ENCODE data around the gene TUBB2A.
"Not testable (repeated sequence)": the region's sequence is repeated elsewhere in the genome, so short reads cannot be mapped to it uniquely, and the experiment has no call there.

Gene TUBB2A

GRCh38 chr6:3178666-3179065 lies 21.3 kb upstream of the TUBB2A start:
- not testable (repeated sequence) for DNase-seq

DNA sequence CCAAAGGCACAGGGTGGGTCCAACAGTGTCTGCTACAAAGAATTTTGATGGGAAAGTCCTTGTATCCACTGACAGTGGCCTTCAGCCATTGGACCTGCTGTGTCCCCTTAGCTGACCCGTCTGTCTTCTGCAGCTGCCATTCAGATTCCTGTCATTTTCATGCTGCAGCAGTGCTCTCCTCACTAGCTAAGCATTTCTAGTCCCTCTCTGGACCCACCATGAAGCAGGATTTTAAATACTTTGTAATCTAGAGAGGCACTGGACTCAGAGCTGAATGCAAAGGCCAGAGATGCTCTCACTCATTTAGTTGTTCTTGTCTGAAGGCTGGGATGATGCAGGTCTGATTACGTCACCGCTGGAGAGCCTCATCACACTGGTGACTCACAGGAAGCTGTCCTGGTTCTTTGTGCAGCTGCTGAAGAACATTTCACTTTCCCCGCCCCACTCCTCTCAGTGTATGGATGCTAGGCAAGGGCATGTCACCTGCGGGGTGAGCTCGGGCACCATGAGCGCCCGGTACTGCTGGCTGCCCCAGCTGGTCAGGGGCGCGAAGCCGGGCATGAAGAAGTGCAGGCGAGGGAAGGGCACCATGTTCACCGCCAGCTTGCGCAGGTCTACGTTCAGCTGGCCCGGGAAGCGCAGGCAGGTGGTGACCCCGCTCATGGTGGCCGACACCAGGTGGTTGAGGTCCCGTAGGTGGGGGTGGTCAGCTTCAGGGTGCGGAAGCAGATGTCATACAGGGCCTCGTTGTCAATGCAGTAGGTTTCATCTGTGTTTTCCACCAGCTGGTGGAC lies 19.4 kb upstream of the TUBB2A start:
- no peak for DNase-seq

DNA sequence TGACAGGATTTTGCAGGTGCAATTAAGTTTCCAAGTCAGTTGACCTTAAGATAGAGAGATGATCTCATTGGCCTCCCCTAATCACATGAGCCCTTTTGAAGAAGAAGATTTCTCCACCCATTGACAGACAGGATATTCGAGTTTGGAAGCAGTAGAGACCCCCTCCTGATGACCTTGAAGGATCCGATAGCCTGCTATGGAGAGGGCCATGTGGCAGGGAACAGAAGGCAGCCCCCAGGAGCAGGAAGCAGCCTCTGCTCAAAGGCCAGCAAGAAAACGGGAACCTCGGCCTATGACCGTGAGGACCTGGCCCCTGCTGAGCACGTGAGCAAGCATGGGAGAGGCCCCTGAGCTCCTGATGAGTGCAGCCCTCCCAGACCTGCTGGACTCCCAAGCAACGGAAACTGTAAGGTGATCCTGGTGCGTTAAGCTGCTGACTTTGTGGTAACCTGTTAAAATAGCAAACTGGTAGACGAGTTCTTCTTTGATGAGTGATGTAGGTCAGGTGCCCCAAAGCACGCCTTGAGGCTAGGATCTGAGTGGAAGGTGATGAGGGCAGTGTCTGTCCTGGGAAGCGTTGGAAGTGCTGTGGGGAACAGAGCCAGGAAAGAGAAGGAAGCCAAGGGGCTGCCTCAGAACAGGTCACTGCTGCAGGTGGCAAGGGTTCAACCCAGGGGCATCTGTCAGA lies 18.5 kb upstream of the TUBB2A start:
- DNase-seq: no peak

DNA sequence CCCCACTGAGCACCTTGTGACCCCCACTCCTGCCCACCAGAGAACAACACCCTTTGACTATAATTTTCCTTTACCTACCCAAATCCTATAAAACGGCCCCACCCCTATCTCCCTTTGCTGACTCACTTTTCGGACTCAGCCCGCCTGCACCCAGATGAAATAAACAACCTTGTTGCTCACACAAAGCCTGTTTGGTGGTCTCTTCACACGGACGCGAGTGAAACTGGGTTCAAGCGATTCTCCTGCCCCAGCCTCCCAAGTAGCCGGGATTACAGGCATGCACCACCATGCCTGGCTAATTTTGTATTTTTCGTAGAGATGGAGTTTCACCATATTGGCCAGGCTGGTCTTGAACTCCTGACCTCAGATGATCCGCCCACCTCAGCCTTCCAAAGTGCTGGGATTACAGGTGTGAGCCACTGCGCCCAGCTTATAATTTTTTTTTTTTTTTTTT lies 16.3 kb upstream of the TUBB2A start:
- not testable (repeated sequence) for DNase-seq

DNA sequence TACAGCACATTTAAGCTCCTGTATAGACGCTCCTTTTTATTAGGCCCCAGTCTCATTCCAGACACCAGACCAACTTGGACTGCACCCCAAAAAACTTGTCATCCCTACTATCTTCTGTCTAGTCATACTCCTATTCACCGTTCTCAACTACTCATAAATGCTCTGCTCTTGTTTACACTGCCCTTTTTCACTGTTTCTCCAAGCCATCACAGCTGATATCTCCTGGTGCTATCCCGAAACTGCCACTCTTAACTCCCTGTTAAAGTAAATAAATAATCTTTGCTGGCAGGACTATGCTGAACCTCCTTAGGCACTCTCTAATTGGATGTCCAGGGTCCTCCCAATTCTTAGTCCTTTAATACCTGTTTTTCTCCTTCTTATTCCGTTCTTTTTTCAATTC lies 15.4 kb upstream of the TUBB2A start:
- not testable (repeated sequence) for DNase-seq

GRCh38 chr6:3171313-3172175 lies 14.2 kb upstream of the TUBB2A start:
- DNase-seq: not testable (repeated sequence)

GRCh38 chr6:3170676-3171075 lies 13.3 kb upstream of the TUBB2A start:
- not testable (repeated sequence) for DNase-seq

- not testable (repeated sequence) for DNase-seq
These were observed 10.7 kb upstream of the TUBB2A start for GRCh38 chr6:3168046-3168445.

- not testable (repeated sequence) for DNase-seq
These were observed 9.3 kb upstream of the TUBB2A start for GRCh38 chr6:3166535-3167225.

DNA sequence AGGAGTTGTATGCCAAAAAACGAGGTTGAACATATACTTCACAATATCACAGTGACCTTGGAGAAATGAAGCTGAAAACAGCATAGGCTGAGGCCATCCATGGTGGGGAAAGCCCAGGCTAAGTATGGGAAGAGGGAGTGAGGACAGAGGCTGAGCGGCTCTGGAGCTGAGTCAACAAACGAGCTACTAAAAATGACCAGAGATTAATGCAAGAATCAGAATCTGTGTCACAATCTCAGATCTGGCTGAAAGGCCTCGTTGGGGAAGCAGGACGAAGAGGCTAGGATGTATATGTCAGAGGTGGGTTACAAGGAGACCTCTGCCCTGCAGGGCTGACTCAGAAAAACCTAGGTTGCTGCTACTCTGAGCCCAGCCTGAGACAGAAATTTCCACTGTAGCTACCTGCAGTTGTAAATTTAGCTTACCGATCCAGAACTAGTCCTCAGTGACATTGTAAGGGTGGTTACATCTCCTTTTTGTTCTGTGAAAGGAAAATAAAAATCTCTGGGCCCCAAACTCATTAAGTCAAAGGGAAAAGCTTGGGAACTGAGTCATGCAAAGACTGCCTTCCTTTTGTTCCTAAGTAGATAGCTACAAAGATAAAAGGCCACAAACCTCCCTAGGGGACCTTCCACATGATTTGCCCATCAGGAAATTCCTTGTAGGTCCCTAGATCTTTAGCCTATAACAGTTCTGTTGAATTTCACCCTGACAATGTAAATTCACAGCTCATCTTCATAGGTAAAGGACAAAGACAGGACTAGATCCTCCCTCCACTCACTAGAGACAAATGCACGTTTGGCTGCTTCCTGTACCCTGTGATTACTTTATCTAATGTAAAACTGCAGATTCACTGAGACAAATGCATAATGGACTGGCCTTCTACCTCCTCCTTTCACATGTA lies 8.5 kb upstream of the TUBB2A start:
- no peak for DNase-seq

- no peak for DNase-seq
These were observed 7.0 kb upstream of the TUBB2A start for GRCh38 chr6:3164388-3164787.

DNA sequence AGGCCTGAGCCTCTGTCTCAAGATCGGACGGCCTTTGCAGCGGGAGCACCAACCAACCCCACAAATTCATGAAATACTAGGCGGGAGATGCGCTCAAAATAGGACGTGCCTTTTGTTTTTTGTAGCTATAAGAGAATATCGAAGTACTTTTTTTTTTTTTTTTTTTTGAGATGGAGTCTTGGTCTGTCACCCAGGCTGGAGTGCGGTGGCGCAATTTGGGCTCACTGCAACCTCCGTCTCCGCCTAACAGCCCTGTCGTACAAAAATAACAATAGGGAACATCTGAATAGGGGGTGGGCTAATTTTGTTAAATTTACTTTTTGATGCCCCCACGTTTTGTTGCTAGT lies 5.9 kb upstream of the TUBB2A start:
- DNase-seq: no peak

DNA sequence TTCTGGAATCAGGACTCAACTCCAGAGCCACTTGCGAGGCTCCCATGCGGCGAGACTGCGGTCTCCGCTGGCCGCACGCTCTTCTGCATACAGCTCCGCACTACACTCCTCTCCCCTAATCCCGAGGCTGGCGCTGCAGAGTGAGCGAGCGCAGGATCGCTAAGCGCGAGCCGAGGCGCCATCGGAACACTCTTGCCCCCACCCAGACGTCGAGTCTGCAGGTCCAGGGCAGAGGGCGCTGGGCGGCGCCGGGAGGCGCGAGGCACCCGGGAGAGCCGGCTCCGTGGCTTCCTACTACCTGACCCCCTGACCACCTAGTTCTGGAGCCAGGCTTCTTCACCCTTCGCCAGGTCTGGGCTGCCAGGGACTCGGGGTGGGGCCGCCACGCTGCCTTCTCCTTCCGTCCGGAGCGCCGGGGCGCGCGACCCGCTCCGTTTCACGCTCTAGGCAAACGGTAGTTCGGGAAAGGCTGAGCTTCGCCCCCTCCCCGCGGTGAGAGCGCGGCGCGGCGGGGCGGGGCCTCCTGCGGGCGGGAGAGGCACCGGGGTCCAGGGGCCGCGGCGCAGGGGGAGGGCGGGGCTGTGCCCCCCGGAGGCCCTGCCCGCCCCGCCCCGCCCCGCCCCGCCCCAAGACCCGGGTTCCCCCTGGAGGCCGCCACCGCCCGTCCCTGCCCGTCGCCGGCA lies 5.4 kb upstream of the TUBB2A start:
- DNase-seq: peak; percentile 64

GRCh38 chr6:3162067-3162497 lies 4.7 kb upstream of the TUBB2A start:
- DNase-seq: no peak

GRCh38 chr6:3159805-3160781 lies 2.7 kb upstream of the TUBB2A start:
- DNase-seq: no peak

- not testable (repeated sequence) for DNase-seq
These were observed 887 bp downstream of the TUBB2A start for GRCh38 chr6:3156184-3157130.

DNA sequence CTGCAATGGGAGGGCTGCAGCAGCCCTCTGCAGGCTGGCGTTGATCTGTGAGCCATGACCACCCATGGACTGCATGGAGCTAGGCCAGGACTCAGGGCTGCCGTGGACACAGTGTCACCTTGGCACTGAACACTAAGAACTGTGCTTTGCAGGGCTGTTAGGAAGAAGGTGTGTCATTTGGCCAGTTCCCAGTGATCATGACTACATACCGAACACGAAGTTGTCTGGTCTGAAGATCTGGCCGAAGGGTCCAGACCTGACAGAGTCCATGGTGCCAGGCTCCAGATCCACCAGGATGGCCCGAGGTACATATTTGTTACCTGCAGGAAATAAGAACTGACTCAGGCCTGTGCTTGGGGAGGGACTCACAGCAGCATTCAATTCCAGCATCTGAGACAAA lies 1.9 kb downstream of the TUBB2A start:
- DNase-seq: not testable (repeated sequence)

- no peak for DNase-seq
These were observed 4.7 kb downstream of the TUBB2A start for GRCh38 chr6:3152689-3153088.

Measured in GOT3 (cell line).